Measurements from ENCODE around the gene KIR3DL1.
"Not testable (repeated sequence)": the region's sequence is repeated elsewhere in the genome, so short reads cannot be mapped to it uniquely, and the experiment has no call there.

DNA sequence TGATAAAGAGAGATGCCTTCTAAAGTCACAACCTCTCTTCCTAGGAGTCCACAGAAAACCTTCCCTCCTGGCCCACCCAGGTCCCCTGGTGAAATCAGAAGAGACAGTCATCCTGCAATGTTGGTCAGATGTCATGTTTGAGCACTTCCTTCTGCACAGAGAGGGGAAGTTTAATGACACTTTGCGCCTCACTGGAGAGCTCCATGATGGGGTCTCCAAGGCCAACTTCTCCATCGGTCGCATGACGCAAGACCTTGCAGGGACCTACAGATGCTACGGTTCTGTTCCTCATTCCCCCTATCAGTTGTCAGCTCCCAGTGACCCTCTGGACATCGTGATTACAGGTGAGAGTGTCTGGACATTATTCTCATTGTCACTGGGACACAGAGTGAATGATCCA is 28.1 kb upstream of the KIR3DL1 start:
- TF ChIP-seq, protein P1, sequence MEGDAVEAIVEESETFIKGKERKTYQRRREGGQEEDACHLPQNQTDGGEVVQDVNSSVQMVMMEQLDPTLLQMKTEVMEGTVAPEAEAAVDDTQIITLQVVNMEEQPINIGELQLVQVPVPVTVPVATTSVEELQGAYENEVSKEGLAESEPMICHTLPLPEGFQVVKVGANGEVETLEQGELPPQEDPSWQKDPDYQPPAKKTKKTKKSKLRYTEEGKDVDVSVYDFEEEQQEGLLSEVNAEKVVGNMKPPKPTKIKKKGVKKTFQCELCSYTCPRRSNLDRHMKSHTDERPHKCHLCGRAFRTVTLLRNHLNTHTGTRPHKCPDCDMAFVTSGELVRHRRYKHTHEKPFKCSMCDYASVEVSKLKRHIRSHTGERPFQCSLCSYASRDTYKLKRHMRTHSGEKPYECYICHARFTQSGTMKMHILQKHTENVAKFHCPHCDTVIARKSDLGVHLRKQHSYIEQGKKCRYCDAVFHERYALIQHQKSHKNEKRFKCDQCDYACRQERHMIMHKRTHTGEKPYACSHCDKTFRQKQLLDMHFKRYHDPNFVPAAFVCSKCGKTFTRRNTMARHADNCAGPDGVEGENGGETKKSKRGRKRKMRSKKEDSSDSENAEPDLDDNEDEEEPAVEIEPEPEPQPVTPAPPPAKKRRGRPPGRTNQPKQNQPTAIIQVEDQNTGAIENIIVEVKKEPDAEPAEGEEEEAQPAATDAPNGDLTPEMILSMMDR (IDR thresholded peaks at IDR 0.05): not testable (repeated sequence)
- TF ChIP-seq POLR2A (IDR thresholded peaks at IDR 0.05): not testable (repeated sequence)
